ENCODE data around the gene TTLL1. TPM values are rescaled to one million over a fixed set of nuclear protein-coding genes. Genes with fewer than 3 reads are reported as not detected.

Gene TTLL1
- total and polyA plus RNA-seq, 2 donors (not counting 3 experiments of a cell fraction or from before 2014, with no cell fraction given): 9.0 to 17.0 TPM

GRCh38 chr22:42994917-42995562 lies 94.2 kb downstream of the TTLL1 start:
- Histone ChIP-seq H3K4me1 (ENCODE audit: control insufficient read depth, extremely low read depth, insufficient read depth, low read length) (peaks cover 35% of the 10 kb centered on the region), H3K27ac (ENCODE audit: insufficient read depth, low read depth, low read length) (no peak overlapping the region), H3K27me3 (ENCODE audit: control insufficient read depth in 2 of 2, insufficient read depth in 2 of 2, low read length in 2 of 2) (no peaks in the 10 kb centered on the region), H2AFZ (ENCODE audit: low read depth, low read length) (no peak overlapping the region), H3K36me3 (ENCODE audit: control insufficient read depth in 2 of 2, extremely low read depth in 1 of 2, insufficient read depth in 2 of 2, low read length in 2 of 2) (no peaks in the 10 kb centered on the region), H3K4me2 (ENCODE audit: insufficient read depth, low read length) (no peak overlapping the region), H3K79me2 (ENCODE audit: control insufficient read depth, insufficient read depth, low read length) (peaks cover 69% of the 10 kb centered on the region), H3K9ac (replicated peaks; ENCODE audit: extremely low read depth, insufficient read depth, low read length) (no peak overlapping the region), H4K20me1 (replicated peaks; ENCODE audit: control insufficient read depth, extremely low read depth, insufficient read depth, low read length) (no peaks in the 10 kb centered on the region), H3K4me3 (replicated peaks in 1 of 3; ENCODE audit: insufficient read depth in 1 of 3, low read depth in 1 of 3, low read length in 3 of 3) (no peak overlapping the region), H3K9me3 (replicated peaks; ENCODE audit: control insufficient read depth, insufficient read depth, low read length) (no peaks in the 10 kb centered on the region), H3K9me1 (replicated peaks; ENCODE audit: control insufficient read depth, extremely low read depth, insufficient read depth, low read length) (no peaks in the 10 kb centered on the region)
- FAIRE-seq (peak; percentile 92), DNase-seq (ENCODE audit: low read depth, low spot score) (peak; percentile 66)
- no TSS peak for BruUV-seq (replicated peaks)
- intact Hi-C loops (cut with micrococcal nuclease) (no loop called here), dilution Hi-C loops (cut with MboI; ENCODE audit: extremely low pct_ligation_motif_present, low sequenced_read_pairs) (no loop called here)
- ChIA-PET POLR2A (no interaction called here), CTCF (interaction anchor here (0.6 to 1.9 kb wide), 7 partner anchors 13 to 61 kb away, joined by 3 to 11 read pairs (median 4); partner anchors contain the start of gene PACSIN2)
- TF ChIP-seq FOS (IDR thresholded peaks at IDR 0.05; ENCODE audit: borderline replicate concordance, insufficient read depth, low read length) (peak; percentile 23), POLR2A (IDR thresholded peaks at IDR 0.05; ENCODE audit: low read depth, low read length) (no peak)

GRCh38 chr22:42994276-42994916 lies 94.8 kb downstream of the TTLL1 start:
- Histone ChIP-seq H3K36me3 (ENCODE audit: control insufficient read depth in 2 of 2, extremely low read depth in 1 of 2, insufficient read depth in 2 of 2, low read length in 2 of 2) (no peaks in the 10 kb centered on the region), H3K27ac (ENCODE audit: insufficient read depth, low read depth, low read length) (no peak overlapping the region), H3K4me1 (ENCODE audit: control insufficient read depth, extremely low read depth, insufficient read depth, low read length) (peaks cover 32% of the 10 kb centered on the region), H3K4me2 (ENCODE audit: insufficient read depth, low read length) (no peak overlapping the region), H3K27me3 (ENCODE audit: control insufficient read depth in 2 of 2, insufficient read depth in 2 of 2, low read length in 2 of 2) (no peaks in the 10 kb centered on the region), H3K9ac (replicated peaks; ENCODE audit: extremely low read depth, insufficient read depth, low read length) (no peak overlapping the region), H3K4me3 (replicated peaks in 1 of 3; ENCODE audit: insufficient read depth in 1 of 3, low read depth in 1 of 3, low read length in 3 of 3) (no peak overlapping the region), H2AFZ (ENCODE audit: low read depth, low read length) (no peak overlapping the region), H3K79me2 (ENCODE audit: control insufficient read depth, insufficient read depth, low read length) (peaks cover 63% of the 10 kb centered on the region), H3K9me3 (replicated peaks; ENCODE audit: control insufficient read depth, insufficient read depth, low read length) (no peaks in the 10 kb centered on the region), H4K20me1 (replicated peaks; ENCODE audit: control insufficient read depth, extremely low read depth, insufficient read depth, low read length) (no peaks in the 10 kb centered on the region), H3K9me1 (replicated peaks; ENCODE audit: control insufficient read depth, extremely low read depth, insufficient read depth, low read length) (no peaks in the 10 kb centered on the region)
- DNase-seq (ENCODE audit: low read depth, low spot score): no peak
- POLR2A ChIA-PET: no interaction called here
- dilution Hi-C loops (cut with MboI; ENCODE audit: extremely low pct_ligation_motif_present, low sequenced_read_pairs): no loop called here
- CTCF ChIA-PET: interaction anchor here (1.0 to 1.9 kb wide), 4 partner anchors 13 to 60 kb away, joined by 3 to 11 read pairs (median 8); partner anchors contain the start of gene PACSIN2
- no TSS peak for BruUV-seq (replicated peaks)
- FAIRE-seq: no peak
- TF ChIP-seq MAX (IDR thresholded peaks at IDR 0.05; ENCODE audit: insufficient read depth, insufficient read length) (no peak), EZH2 (IDR thresholded peaks at IDR 0.05; ENCODE audit: borderline replicate concordance, low read depth, low read length, severe bottlenecking) (no peak), POLR2A (IDR thresholded peaks at IDR 0.05; ENCODE audit: low read depth, low read length) (no peak), CTCF (IDR thresholded peaks at IDR 0.05; ENCODE audit: extremely low read depth in 1 of 2, insufficient read depth in 1 of 2, low read depth in 1 of 2, low read length in 2 of 2) (no peak), GATA2 (IDR thresholded peaks at IDR 0.05; ENCODE audit: insufficient read depth, insufficient read length, low read depth, low read length) (no peak), MYC (IDR thresholded peaks at IDR 0.05; ENCODE audit: low read depth, low read length) (no peak), FOS (IDR thresholded peaks at IDR 0.05; ENCODE audit: borderline replicate concordance, insufficient read depth, low read length) (no peak), JUN (IDR thresholded peaks at IDR 0.05; ENCODE audit: borderline replicate concordance, insufficient read depth, insufficient read length, low read depth) (no peak), POLR2AphosphoS5 (IDR thresholded peaks at IDR 0.05; ENCODE audit: insufficient read depth, low read depth, low read length) (no peak)
- intact Hi-C loops (cut with micrococcal nuclease): no loop called here
